A673 (cell line): ENCODE results near the gene TGM4. TPM values are rescaled to one million over a fixed set of nuclear protein-coding genes. Genes with fewer than 3 reads are reported as not detected.

Experiments
- BruUV-seq: library from RNA; stranded (reverse); fragments of 400-500 nt; replicated peaks from 2 replicates; lab custom pipeline; 2021; lab: Mats Ljungman, UMichigan
- CTCF ChIA-PET: fragments of 300-600 bp; sonication (Branson Sonifier 250); formaldehyde crosslinking; loops from one replicate; lab custom pipeline; 2022; ENCODE audit warnings: antibody characterized with exemption; lab: Charles Lee
- POLR2A ChIA-PET: fragments of 300-600 bp; sonication (Branson Sonifier 250); formaldehyde crosslinking; loops from one replicate; lab custom pipeline; 2022; ENCODE audit warnings: antibody characterized with exemption; ENCODE audit not compliant: low non-redundant PET; lab: Charles Lee
- DNase-seq: peaks from one replicate; pipeline ENCODE4 v3.0.0-alpha.2; 2015; ENCODE audit warnings: low spot score
- H3K27ac ChIP-seq: fragments of 200-600 bp; sonication (generic); 2 replicates; pipeline ENCODE4 v1.5.1; 2016; ENCODE audit warnings: mixed run types, low read depth, mild to moderate bottlenecking, mixed read lengths, antibody characterized with exemption, low read length; ENCODE audit not compliant: poor library complexity, severe bottlenecking
- H3K27me3 ChIP-seq: fragments of 200-600 bp; sonication (generic); replicated peaks from 2 replicates; pipeline ENCODE4 v1.6.1; 2017; ENCODE audit warnings: mixed run types, low read depth, mild to moderate bottlenecking, mixed read lengths, antibody characterized with exemption, low read length; ENCODE audit not compliant: insufficient read depth, poor library complexity
- H3K36me3 ChIP-seq: fragments of 200-600 bp; sonication (generic); 2 replicates; pipeline ENCODE4 v1.6.1; 2016; ENCODE audit warnings: mixed run types, mild to moderate bottlenecking, mixed read lengths, antibody characterized with exemption, low read length; ENCODE audit not compliant: insufficient read depth, poor library complexity, severe bottlenecking
- H3K4me1 ChIP-seq: fragments of 200-600 bp; sonication (generic); 2 replicates; pipeline ENCODE4 v1.6.1; 2017; ENCODE audit warnings: mixed run types, mild to moderate bottlenecking, mixed read lengths, antibody characterized with exemption, low read length; ENCODE audit not compliant: insufficient read depth, poor library complexity, severe bottlenecking
- H3K4me3 ChIP-seq: fragments of 200-600 bp; sonication (generic); 2 replicates; pipeline ENCODE4 v1.5.1; 2016; ENCODE audit warnings: low read depth, mixed run types, mild to moderate bottlenecking, mixed read lengths, low read length; ENCODE audit not compliant: poor library complexity, severe bottlenecking
- H3K9me3 ChIP-seq: fragments of 200-600 bp; sonication (generic); 2 replicates; pipeline ENCODE4 v1.6.1; 2016; ENCODE audit warnings: mixed run types, low read depth, mild to moderate bottlenecking, mixed read lengths, antibody characterized with exemption, low read length; ENCODE audit not compliant: poor library complexity, severe bottlenecking
- CTCF ChIP-seq: fragments of 300-800, 200-600 bp; sonication (generic); conservative IDR thresholded peaks from 2 replicates; pipeline ENCODE4 v1.5.1; 2017; ENCODE audit warnings: low read depth, mild to moderate bottlenecking, antibody characterized with exemption, low read length, moderate library complexity, mixed read lengths
- EZH2 ChIP-seq: fragments of 200-600 bp; sonication (generic); IDR thresholded peaks from 2 replicates; pipeline ENCODE4 v1.6.1; 2017; ENCODE audit warnings: borderline replicate concordance, low read depth, mild to moderate bottlenecking, mixed read lengths, antibody characterized with exemption, low read length; ENCODE audit not compliant: poor library complexity, severe bottlenecking
- intact Hi-C: fragments of 100-400 bp; cut with micrococcal nuclease; formaldehyde crosslinking; loops from one replicate; pipeline ENCODE4 v1.10.0; 2022; ENCODE audit not compliant: unreplicated experiment
- total RNA-seq: library from RNA; stranded (reverse); gene quantifications from 2 replicates; pipeline ENCODE4 v1.2.3, GENCODE V29; 2021

Gene TGM4
- total RNA-seq, 1 experiment from 2014 or later = 0.09 TPM

GRCh38 chr3:44915702-44916438, 41.5 kb downstream of the TGM4 start:
- Histone ChIP-seq H3K36me3 (peaks cover 7% of the 10 kb centered on the region), H3K4me3 (no peak overlapping the region), H3K9me3 (no peaks in the 10 kb centered on the region), H3K27me3 (no peaks in the 10 kb centered on the region), H3K27ac (peak overlapping the region; percentile 64), H3K4me1 (peaks cover 7% of the 10 kb centered on the region)
- TF ChIP-seq CTCF (no peak), EZH2 (no peak)
- ChIA-PET CTCF (interaction anchor here (0.6 kb wide), 1 partner anchor 60 kb away, joined by 17 read pairs; the partner anchor contains the start of genes EXOSC7 and ZDHHC3), POLR2A (no interaction called here)
- BruUV-seq = no TSS peak
- intact Hi-C loops = no loop called here
- no peak for DNase-seq

DNA sequence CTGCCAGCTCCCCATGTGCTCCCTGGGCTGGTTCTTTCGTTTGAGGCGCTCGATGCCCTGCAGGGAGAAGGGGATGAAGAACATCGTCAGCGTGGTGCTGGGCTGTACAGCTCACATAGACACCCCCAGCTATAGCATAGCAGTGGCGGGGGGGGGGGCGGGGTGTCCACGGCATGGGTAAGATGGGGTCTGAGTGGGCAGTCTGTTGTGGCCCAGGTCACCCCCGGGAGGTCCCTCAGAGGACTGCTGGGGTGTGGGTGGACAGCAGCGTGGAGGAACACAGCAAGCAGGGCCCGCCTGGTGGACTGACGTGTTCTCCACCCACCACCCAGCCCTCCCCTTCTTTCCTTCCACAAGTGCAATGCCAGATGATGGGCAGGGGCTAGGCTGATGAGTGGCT, 43.7 kb downstream of the TGM4 start:
- no TSS peak for BruUV-seq
- H3K27ac ChIP-seq = no peak overlapping the region
- intact Hi-C loops = no loop called here
- H3K27me3 ChIP-seq = no peaks in the 10 kb centered on the region
- TF ChIP-seq CTCF = no peak
- TF ChIP-seq EZH2 = no peak
- H3K36me3 ChIP-seq = peaks cover 21% of the 10 kb centered on the region
- CTCF ChIA-PET = no interaction called here
- POLR2A ChIA-PET = no interaction called here
- peaks cover 7% of the 10 kb centered on the region for H3K4me1 ChIP-seq
- no peaks in the 10 kb centered on the region for H3K9me3 ChIP-seq
- H3K4me3 ChIP-seq = no peak overlapping the region
- DNase-seq = no peak

GRCh38 chr3:44918581-44918980, 44.2 kb downstream of the TGM4 start:
- POLR2A ChIA-PET = no interaction called here
- no peak for DNase-seq
- CTCF ChIA-PET = no interaction called here
- BruUV-seq = no TSS peak
- no peaks in the 10 kb centered on the region for H3K27me3 ChIP-seq
- no peaks in the 10 kb centered on the region for H3K9me3 ChIP-seq
- H3K4me3 ChIP-seq = no peak overlapping the region
- H3K36me3 ChIP-seq = peaks cover 21% of the 10 kb centered on the region
- intact Hi-C loops = no loop called here
- TF ChIP-seq CTCF = no peak
- peaks cover 7% of the 10 kb centered on the region for H3K4me1 ChIP-seq
- no peak overlapping the region for H3K27ac ChIP-seq
